GM12878 (cell line): Measurements from ENCODE around the gene SYTL1. TPM values are rescaled to one million over a fixed set of nuclear protein-coding genes. Genes with fewer than 3 reads are reported as not detected.

ENCODE experiments used
- ATAC-seq: fragments of 200-7000 bp; cut with Tn5 transposase; 3 replicates; pipeline ENCODE4 v1.9.1; 2020; ENCODE audit warnings: mild to moderate bottlenecking, moderate library complexity
- BruUV-seq: library from RNA; stranded (reverse); fragments of 400-500 nt; replicated peaks from 2 replicates; lab custom pipeline; 2021; lab: Mats Ljungman, UMichigan
- CTCF ChIA-PET: fragments of 300-600 bp; sonication (Branson Sonifier 250); formaldehyde crosslinking; extraction: SDS; loops from one replicate; lab custom pipeline; 2021; ENCODE audit warnings: inconsistent platforms; lab: Yijun Ruan, JAX
- POLR2A ChIA-PET: fragments of 350-600 bp; formaldehyde crosslinking; extraction: SDS; loops from one replicate; lab custom pipeline; 2021; ENCODE audit warnings: inconsistent platforms; lab: Charles Lee
- RAD21 ChIA-PET: fragments of 300-600 bp; sonication (Branson Sonifier 250); formaldehyde crosslinking; loops from one replicate; lab custom pipeline; 2023; ENCODE audit warnings: antibody characterized with exemption; ENCODE audit not compliant: unreplicated experiment; lab: Charles Lee
- SMC1A ChIA-PET: fragments of 300-600 bp; sonication (Branson Sonifier 250); formaldehyde crosslinking; loops from one replicate; lab custom pipeline; 2023; ENCODE audit not compliant: unreplicated experiment, uncharacterized antibody; lab: Charles Lee
- DNase-seq: peaks from one replicate; pipeline ENCODE4 v3.0.0-alpha.2; 2011; ENCODE audit warnings: low read depth, low spot score
- FAIRE-seq: peaks from 3 replicates; lab custom pipeline; 2011; peaks lifted over from hg19 to GRCh38; lab: Jason Lieb, UNC
- H2AFZ ChIP-seq: 2 replicates; pipeline ENCODE4 v1.6.0; 2011; ENCODE audit warnings: low read depth, low read length, control low read depth; ENCODE audit not compliant: control insufficient read depth
- H3K27ac ChIP-seq: 2 replicates; pipeline ENCODE4 v1.5.1; 2011; ENCODE audit warnings: control low read depth; ENCODE audit not compliant: control insufficient read depth, insufficient read depth
- H3K27me3 ChIP-seq, 2 experiments: replicated peaks in 1 of 2; 2 replicates each; pipeline versions ENCODE4 v1.6.0 to v1.6.1; 2011; ENCODE audit warnings: low read length in 1 of 2; ENCODE audit not compliant: control insufficient read depth in 2 of 2, insufficient read depth in 2 of 2
- H3K36me3 ChIP-seq, 2 experiments: 2 replicates each; pipeline ENCODE4 v1.5.1; 2011; ENCODE audit warnings: low read length in 1 of 2; ENCODE audit not compliant: control insufficient read depth in 2 of 2, insufficient read depth in 2 of 2
- H3K4me1 ChIP-seq: 2 replicates; pipeline ENCODE4 v1.6.1; 2011; ENCODE audit warnings: mild to moderate bottlenecking, low read length, moderate library complexity, mixed read lengths; ENCODE audit not compliant: control insufficient read depth, insufficient read depth
- H3K4me2 ChIP-seq: 2 replicates; pipeline ENCODE4 v1.6.0; 2011; ENCODE audit warnings: control low read depth; ENCODE audit not compliant: control insufficient read depth, insufficient read depth
- H3K4me3 ChIP-seq: fragments of 200-600 bp; sonication (generic); 2 replicates; pipeline ENCODE4 v1.5.1; 2016
- H3K79me2 ChIP-seq: 2 replicates; pipeline ENCODE4 v1.6.0; 2011; ENCODE audit warnings: low read length; ENCODE audit not compliant: control insufficient read depth, insufficient read depth
- H3K9ac ChIP-seq: 2 replicates; pipeline ENCODE4 v1.8.0; 2011; ENCODE audit warnings: low read length, control low read depth, mixed read lengths; ENCODE audit not compliant: control insufficient read depth, insufficient read depth
- H3K9me3 ChIP-seq: replicated peaks from 3 replicates; pipeline ENCODE4 v1.5.1; 2011; ENCODE audit warnings: mild to moderate bottlenecking, low read length; ENCODE audit not compliant: control insufficient read depth, insufficient read depth
- H4K20me1 ChIP-seq: 2 replicates; pipeline ENCODE4 v1.6.0; 2011; ENCODE audit not compliant: control insufficient read depth, insufficient read depth
- E4F1 ChIP-seq: fragments of 450-650 bp; IDR thresholded peaks from 2 replicates; pipeline ENCODE4 v1.6.1; 2018; ENCODE audit warnings: borderline replicate concordance, mild to moderate bottlenecking; ENCODE audit not compliant: partially characterized antibody
- REST ChIP-seq: IDR thresholded peaks from 2 replicates; pipeline ENCODE4 v1.6.1; 2012; ENCODE audit warnings: mild to moderate bottlenecking, low read depth, low read length
- SPI1 ChIP-seq: IDR thresholded peaks from 2 replicates; pipeline ENCODE4 v1.6.1; 2011; ENCODE audit warnings: low read depth, mild to moderate bottlenecking, low read length, moderate library complexity, borderline replicate concordance; ENCODE audit not compliant: insufficient read depth
- SREBF2 ChIP-seq: IDR thresholded peaks from 2 replicates; pipeline ENCODE4 v1.6.1; 2012; ENCODE audit warnings: mild to moderate bottlenecking, low read length
- ZBED1 ChIP-seq: IDR thresholded peaks from 2 replicates; pipeline ENCODE4 v1.6.1; 2016; ENCODE audit warnings: borderline replicate concordance
- ZNF622 ChIP-seq: fragments of 450-650 bp; IDR thresholded peaks from 2 replicates; pipeline ENCODE4 v1.6.1; 2017; ENCODE audit warnings: mild to moderate bottlenecking, inconsistent platforms
- WGBS: methylation state at CpG from one replicate; pipeline ENCODE4 v1.1.6; 2016; ENCODE audit warnings: low lambda C conversion rate; ENCODE audit not compliant: insufficient replicate concordance, insufficient coverage; ENCODE audit errors: missing lambda C conversion rate; 5-methylcytosine and 5-hydroxymethylcytosine counted together
- in situ Hi-C: fragments of 300-500 bp; cut with MboI; formaldehyde crosslinking; loops from 9 replicates; pipeline ENCODE4 v1.14.3; 2018; ENCODE audit warnings: mixed read lengths
- intact Hi-C: fragments of 100-400 bp; cut with micrococcal nuclease; formaldehyde crosslinking; loops from one replicate; pipeline ENCODE4 v1.14.2; 2022; ENCODE audit not compliant: unreplicated experiment
- polyA plus RNA-seq, 11 experiments: library from polyadenylated mRNA; depleted of rRNA in 4 of 11; unstranded in 6 of 11; stranded (reverse) in 5 of 11; fragments of >200 nt; fragmentation: Nextera tagmentation in 4 of 11; fragmentation: Illumina TruSeq in 1 of 11; extraction: Ambion mirVana in 4 of 11; extraction: Trizol in 1 of 11; gene quantifications; 1 replicate in 1 of 11; 2 replicates in 10 of 11; pipeline versions ENCODE4 v1.2.1 to v1.2.3, GENCODE V29; 2011 to 2016; ENCODE audit warnings: inconsistent platforms in 2 of 11, missing spikeins in 2 of 11, low read depth in 1 of 11
- total RNA-seq, 4 experiments: library from RNA; depleted of rRNA in 3 of 4; stranded (reverse); fragments of >200 nt in 3 of 4; fragmentation: Illumina TruSeq in 1 of 4; extraction: Trizol in 1 of 4; gene quantifications; 2 replicates each; pipeline versions ENCODE4 v1.2.1 to v1.2.3, GENCODE V29; 2013 to 2021

SYTL1 gene
- total and polyA plus RNA-seq, 10 of the 15 experiments (the other 5 are each of a cell fraction or from before 2014, with no cell fraction given), result 0.72 to 45.6 (median 14.8) TPM

GRCh38 chr1:27331922-27332321 is 9.9 kb upstream of the SYTL1 start:
- H3K27me3 ChIP-seq, result no peaks in the 10 kb centered on the region
- intact Hi-C loops, result no loop called here
- no TSS peak for BruUV-seq
- CTCF ChIA-PET, result interaction anchor here (0.6 to 4.4 kb wide), 29 partner anchors 9 to 603 kb away, joined by 3 to 77 read pairs (median 5); partner anchors contain the start of genes AHDC1, CD164L2, SMPDL3B and SYTL1
- no peaks in the 10 kb centered on the region for H3K4me1 ChIP-seq
- WGBS, result 93% methylated on average over 5 of the region's 5 CpGs
- no peak for ATAC-seq
- in situ Hi-C loops, result no loop called here
- H2AFZ ChIP-seq, result no peak overlapping the region
- no peak overlapping the region for H3K9ac ChIP-seq
- no peak overlapping the region for H3K27ac ChIP-seq
- RAD21 ChIA-PET, result interaction anchor here (1.0 to 2.5 kb wide), 5 partner anchors 10 to 274 kb away, joined by 3 to 18 read pairs (median 4); partner anchors contain the start of gene SYTL1
- FAIRE-seq, result no peak
- TF ChIP-seq REST (no peak), SREBF2 (no peak), E4F1 (no peak), ZNF622 (no peak), SPI1 (no peak), ZBED1 (no peak)
- H3K79me2 ChIP-seq, result peaks cover 10% of the 10 kb centered on the region
- H3K4me3 ChIP-seq, result no peak overlapping the region
- POLR2A ChIA-PET, result interaction anchor here (0.6 to 1.8 kb wide), 2 partner anchors 9 to 60 kb away, joined by 5 to 6 read pairs; partner anchors contain the start of genes GPR3 and TMEM222
- DNase-seq, result no peak
- no peak overlapping the region for H3K4me2 ChIP-seq
- no peaks in the 10 kb centered on the region; the same call in 1 of the 2 replicates for H4K20me1 ChIP-seq
- H3K9me3 ChIP-seq, result no peaks in the 10 kb centered on the region
- peaks cover 13 to 25% of the 10 kb centered on the region in 2 experiments for H3K36me3 ChIP-seq
- SMC1A ChIA-PET, result interaction anchor here (0.9 to 2.4 kb wide), 9 partner anchors 9 to 274 kb away, joined by 3 to 10 read pairs (median 5); partner anchors contain the start of gene SYTL1
